ENCODE results near the gene NFYB.
"Not testable (repeated sequence)": the region's sequence is repeated elsewhere in the genome, so short reads cannot be mapped to it uniquely, and the experiment has no call there.

Gene NFYB

DNA sequence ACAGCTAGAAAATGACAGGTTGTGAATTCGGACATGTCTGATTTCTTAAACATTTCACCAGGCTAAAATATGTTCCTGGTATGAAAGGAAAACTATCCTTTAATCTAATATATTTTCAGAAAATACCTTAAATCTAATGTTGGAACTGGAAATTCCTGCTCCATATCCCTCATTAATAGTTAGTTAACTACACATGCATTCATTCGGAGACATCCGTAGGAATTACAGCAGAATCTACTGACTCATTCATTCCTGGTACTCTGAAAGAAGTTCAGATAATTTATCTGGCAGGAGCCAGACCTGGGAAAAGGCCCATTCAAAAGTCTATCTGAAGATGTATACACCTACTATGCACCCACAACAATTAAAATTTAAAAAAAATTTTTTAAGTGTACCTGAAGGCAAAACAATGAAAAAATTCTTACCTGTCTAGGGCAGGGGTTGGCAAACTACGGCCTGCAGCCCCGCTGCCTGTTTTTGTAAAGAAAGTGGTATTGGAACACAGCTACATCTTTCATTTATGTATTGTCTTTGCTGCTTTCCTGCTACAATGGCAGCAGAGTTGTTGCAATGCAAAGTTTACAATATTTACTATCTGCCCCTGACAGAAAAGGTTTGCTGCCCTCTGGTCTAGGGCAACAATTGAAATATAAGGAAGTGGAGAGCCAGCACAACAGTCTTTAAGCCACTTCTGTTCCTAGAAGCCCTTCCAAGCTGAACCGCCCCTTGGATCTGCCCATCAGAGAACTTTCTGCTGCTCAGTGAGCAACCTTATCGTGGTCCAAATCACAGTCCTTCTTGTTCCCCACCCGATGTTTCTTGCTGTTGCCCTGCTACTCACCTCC, 17.9 kb upstream of the NFYB start:
- no peak for DNase-seq

DNA sequence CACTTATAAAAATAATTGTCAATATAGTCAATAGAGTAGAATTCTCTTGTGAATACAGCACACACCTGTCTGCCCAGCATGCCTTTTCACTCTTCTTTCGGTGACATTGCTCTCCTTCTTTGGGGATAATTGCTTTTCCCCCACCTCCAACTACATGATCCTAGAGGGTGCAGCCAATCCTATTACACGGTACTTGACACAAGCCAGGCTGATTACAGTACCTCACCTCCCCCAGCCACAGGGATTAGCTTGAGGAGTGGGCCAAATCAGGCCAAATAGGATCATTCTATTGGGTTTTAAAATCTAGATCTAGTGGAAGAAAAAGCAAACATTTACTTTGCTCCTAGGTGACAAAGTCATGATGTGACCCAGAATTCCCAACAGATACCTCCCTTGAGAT, 16.8 kb upstream of the NFYB start:
- DNase-seq = peak; percentile 90

- DNase-seq = no peak
These were observed 16.3 kb upstream of the NFYB start for GRCh38 chr12:104154286-104154685.

- DNase-seq = no peak
These were observed 14.8 kb upstream of the NFYB start for GRCh38 chr12:104152685-104153241.

DNA sequence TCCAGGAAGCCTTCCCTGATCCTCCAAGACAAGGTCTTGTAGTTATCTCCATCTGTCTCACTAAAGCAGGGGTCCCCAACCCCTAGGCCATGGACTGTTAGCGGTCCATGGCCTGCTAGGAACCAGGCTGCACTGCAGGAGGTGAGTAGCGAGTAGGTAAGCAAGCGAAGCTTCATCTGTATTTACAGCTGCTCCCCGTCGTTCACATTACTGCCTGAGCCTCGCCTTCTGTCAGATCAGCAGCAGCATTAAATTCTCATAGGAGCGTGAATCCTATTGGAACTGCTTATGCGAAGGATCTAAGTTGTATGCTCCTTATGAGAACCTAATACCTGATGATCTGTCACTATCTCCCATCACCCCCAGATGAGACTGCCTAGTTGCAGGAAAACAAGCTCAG, 12.4 kb upstream of the NFYB start:
- no peak for DNase-seq

DNA sequence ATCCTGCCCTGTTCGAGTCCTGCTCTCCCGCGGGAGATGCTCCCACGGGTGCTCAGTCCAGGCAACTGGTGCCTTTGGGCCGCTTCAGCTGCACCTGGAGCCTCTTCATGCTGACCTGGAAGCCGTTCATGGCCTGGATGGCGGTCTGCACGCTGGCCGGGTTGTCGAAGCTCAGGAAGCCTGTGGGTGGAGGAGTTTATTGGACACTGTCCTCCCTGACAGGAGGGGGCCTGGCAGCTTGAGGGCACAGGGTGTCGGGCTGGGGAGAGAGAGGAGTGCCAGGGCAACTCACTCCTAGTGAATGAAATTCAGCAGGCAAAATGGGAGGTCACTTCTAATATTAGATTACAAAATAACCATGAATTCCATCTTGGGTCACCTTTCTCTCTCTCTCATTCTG, 9.3 kb upstream of the NFYB start:
- DNase-seq = no peak

DNA sequence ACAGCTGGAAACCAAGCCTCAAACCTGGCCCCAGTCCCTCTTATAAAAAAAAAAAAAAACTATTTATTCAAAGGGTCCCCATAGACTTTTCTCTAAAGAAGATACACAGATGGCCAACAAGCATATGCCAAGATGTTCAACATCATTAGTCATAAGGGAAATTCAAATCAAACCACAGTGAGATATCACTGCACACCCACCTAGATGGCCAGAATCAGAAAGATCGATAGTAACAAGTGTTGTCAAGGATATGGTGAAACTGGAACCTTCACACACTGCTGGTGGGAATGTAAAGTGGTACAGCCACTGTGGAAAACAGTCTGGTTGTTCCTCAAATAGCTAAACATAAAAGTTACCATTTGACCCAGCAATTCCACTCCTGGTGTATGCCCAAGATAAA, 5.9 kb upstream of the NFYB start:
- no peak for DNase-seq

DNA sequence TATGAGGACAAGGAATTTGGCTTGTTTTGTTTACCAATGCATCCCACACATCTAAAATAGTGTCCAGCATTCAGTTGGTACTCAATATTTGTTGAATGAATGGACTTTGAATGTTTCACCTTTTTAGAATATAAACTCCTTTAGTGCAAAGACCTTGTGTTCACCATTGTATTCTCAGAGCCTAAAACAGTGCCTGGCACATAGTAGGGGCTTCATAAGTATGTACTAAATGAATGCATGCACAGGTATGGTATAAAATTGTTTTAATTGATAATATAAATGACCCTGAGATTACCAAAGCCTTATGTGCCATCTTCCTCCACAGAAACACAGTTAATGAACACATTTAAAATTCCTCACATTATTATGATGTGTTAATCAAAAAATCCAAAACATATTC, 5.0 kb upstream of the NFYB start:
- DNase-seq = no peak

- DNase-seq = no peak
These were observed 4.5 kb upstream of the NFYB start for GRCh38 chr12:104142543-104142942.

DNA sequence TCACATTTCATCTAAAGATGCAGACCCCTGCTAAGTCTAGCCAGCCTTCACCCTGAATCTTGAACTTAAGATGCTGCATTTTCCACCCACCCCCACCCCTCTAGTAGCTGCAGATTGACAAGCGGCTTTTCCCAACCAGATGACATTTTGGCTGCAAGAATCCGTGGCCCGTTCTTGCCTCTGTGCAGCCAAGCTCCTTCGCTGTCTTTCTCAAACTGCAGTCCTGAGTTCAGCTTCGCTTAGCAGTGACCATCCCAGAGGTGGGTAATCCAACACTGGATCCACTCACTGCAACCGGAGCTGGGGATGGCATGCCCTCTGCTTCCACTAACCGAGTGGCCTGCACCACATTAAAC, 765 bp upstream of the NFYB start:
- DNase-seq = no peak

DNA sequence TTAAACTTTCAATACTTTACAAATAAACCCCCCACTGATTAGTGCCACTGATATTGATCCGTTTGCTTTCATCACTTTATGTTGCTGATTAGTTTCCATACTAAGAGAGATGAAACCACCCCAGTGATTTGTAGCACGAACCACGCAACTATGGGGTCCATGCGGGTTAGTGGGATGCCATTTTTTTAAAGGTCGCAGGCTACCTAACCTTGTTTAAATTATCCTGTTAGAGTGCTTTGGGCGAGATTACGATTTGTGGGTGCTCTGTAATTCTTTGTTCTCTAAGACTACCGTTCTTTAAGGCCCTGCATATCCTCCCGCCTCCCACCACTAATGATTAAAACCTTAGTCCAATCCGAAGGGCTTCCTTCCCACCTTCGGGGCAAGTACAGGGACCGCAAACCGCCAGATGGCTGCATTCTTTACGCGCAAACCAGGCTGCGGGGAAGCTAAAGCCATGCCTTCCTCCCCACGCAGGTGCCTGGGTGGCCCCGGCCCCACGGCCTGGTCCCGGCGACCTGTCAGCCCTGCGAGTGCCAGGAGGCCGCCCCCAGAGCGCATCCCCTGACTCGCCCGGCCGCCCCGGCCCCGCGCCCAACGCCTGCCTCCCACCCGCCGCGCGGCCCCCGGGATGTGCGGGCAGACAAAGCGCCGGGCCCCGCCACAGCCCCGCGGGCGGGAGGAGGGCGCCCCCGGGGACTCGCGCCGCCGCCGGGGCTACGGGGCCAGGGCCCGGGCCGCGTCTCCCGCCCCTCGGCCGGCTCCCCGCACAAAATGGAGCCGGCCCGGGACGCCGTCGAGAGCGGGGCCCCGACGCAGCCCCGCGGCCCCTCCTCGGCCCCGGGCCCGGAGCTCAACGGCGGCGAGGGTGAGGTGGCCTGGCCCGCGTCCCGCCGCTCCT, 759 bp downstream of the NFYB start:
- peak; percentile 31 for DNase-seq

DNA sequence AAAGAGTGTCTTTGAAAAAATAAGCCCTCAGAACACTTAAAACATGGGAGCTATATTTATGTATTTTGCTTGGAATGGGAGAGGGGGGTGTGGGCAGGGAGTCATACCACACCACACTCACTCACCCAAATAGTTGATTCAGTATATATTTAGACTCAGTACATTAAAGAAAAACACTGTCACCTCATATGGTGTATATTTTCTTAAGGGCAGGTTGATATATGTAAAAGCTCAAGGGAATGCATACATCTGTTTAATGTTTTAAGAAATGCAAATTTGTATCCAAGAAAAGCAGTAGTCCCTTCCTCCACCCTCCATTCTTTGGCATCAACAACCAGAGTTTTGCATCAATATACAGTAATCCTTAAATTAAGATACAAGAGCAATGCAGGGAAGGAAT, 1.4 kb downstream of the NFYB start:
- no peak for DNase-seq

DNA sequence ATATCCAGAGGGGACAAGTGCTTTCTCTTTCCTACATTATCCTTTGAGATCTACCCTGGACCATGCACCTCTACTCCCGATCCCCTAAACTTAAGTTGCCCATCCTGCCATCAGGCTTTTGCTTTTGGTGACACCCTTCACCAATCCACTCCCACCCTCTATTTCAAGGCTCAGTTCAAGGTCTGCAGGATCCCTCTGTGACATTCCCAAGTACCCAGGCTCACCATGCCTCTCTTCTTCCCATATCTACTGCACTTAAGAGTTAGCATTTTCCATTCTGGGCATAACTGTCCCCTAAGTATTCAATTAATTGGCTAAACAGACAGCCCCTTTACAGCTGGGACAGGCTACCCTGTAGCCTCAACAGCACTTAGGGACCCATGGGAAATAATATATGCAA, 3.1 kb downstream of the NFYB start:
- DNase-seq = no peak

GRCh38 chr12:104133866-104134265, 4.1 kb downstream of the NFYB start:
- DNase-seq = no peak

DNA sequence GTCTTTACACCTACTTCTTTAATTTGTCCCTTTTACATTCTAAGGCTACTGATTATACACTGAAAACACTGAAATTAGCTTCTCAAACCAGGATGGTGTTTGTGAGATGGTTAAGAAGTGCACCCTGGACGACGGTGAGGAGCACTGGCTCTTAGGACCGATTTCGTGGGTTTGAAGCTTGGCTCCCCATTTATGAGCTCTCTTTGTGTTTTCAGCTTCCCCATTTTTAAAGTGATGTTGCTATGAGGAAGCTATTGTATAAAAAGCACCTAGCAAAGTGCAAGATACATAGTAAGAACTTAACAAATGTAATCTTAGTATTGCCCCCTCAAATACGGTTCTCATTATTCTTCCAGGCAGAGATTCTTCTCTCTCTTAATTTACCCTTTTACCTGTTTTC, 4.7 kb downstream of the NFYB start:
- no peak for DNase-seq

GRCh38 chr12:104132351-104132956, 5.6 kb downstream of the NFYB start:
- DNase-seq = peak; percentile 62

GRCh38 chr12:104131609-104132008, 6.4 kb downstream of the NFYB start:
- DNase-seq = no peak

DNA sequence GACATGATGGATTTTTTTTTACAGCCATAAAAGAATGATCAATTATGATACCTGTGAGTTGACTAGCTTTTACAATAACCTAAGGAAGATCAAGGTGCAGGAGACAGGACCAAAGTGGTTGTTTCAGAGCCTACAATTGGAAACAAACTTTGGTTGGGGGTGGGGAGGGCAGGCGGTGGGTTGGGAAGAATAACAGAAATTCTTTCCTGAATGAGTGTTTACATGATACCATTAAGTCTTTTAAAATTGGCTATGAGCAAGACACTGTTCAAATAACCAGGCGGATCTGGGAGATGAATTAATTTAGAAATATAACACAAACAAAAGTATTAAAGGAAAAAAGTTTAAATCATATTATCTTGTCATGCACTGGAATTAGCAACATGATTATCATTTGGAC, 7.2 kb downstream of the NFYB start:
- DNase-seq = no peak

DNA sequence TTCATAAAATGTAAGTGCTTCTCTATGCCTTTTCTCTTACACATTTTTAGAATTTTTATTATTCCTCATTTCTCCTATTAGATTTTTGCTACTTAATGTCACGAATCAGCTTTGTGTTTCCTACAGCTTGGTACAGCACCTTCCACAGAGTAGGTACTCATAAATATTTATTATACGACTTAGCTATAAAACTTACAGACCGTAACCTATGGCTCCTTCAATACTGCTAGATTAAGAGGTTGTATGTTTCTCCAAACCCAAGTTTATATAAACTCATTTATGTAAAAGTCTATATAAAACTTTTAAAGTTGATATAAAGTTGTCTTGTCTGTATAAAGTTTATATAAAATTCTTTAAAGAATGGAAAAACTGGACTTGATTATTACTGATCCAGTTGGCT, 11.5 kb downstream of the NFYB start:
- DNase-seq = no peak

- DNase-seq = no peak
These were observed 15.7 kb downstream of the NFYB start for GRCh38 chr12:104122298-104122697.

GRCh38 chr12:104121001-104121400, 17.0 kb downstream of the NFYB start:
- DNase-seq = no peak

DNA sequence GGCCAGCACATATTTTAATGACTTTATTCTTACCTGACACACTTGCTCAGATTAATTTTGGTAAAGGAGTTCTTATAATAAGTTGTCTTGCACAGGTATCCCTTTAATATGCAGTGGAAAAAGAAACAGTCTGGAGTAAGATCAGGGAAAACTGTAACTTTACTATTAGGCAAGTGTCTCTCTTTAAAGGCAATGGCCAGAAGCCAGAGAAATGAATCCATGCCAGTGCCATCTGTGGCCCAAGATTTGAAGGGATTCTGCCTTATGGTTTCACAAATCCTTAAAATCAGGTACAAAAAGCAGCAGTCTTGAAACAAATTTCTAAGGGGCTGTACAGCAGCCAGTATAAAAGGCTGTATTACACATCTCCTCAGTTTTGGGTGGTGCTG, 22.4 kb downstream of the NFYB start:
- no peak for DNase-seq

GRCh38 chr12:104114834-104115586, 23.0 kb downstream of the NFYB start:
- DNase-seq = not testable (repeated sequence)

Measured in NCI-H1105 (cell line).